Measurements from ENCODE around the gene ZDHHC13. TPM values are rescaled to one million over a fixed set of nuclear protein-coding genes. Genes with fewer than 3 reads are reported as not detected.

Gene ZDHHC13
- total and polyA plus RNA-seq, 2 donors (not counting 1 experiment from before 2014, with no cell fraction given) = 8.8 to 21.7 TPM

DNA sequence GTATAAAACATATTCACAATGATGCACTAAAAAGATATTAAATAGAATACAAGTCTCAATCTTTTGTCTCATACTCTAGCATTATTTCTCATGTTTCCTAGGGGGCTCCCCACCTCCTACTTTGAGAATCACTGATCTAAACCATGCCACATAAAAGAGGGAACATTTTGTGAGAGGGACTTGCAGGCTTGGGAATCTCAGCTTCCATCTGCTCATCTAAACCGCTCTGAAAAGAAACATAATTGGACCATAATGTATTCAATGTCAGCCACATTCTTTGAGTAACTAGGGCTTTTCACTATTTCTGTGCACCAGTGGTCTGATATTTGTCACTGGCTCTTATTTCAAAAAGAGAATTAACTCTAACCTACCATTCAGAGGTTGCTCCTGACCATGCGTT lies 91.2 kb downstream of the ZDHHC13 start:
- Histone ChIP-seq H3K27me3 (replicated peaks in 1 of 4; ENCODE audit: control extremely low read depth in 1 of 4, control insufficient read depth in 3 of 4, insufficient read depth in 4 of 4, low read length in 3 of 4) (peaks cover 0 to 7% (median 1%) of the 10 kb centered on the region in 4 experiments), H3K9ac (ENCODE audit: low read length) (no peak overlapping the region), H3K4me3 (ENCODE audit: control extremely low read depth in 1 of 5, extremely low read depth in 1 of 5, insufficient read depth in 1 of 5, low read depth in 2 of 5, low read length in 4 of 5) (no peak overlapping the region), H3K4me1 (ENCODE audit: control insufficient read depth in 2 of 2, insufficient read depth in 2 of 2, low read length in 2 of 2) (no peaks in the 10 kb centered on the region), H3K79me2 (ENCODE audit: control insufficient read depth, insufficient read depth, low read length) (no peaks in the 10 kb centered on the region), H2AFZ (ENCODE audit: insufficient read depth, low read depth, low read length, poor library complexity, severe bottlenecking) (no peak overlapping the region), H3K36me3 (replicated peaks in 1 of 2; ENCODE audit: control extremely low read depth in 1 of 2, control insufficient read depth in 1 of 2, extremely low read depth in 1 of 2, insufficient read depth in 2 of 2, low read length in 1 of 2) (no peaks in the 10 kb centered on the region), H3K9me3 (ENCODE audit: control extremely low read depth in 1 of 3, control insufficient read depth in 2 of 3, insufficient read depth in 1 of 3, low read length in 2 of 3) (no peaks in the 10 kb centered on the region), H3K27ac (ENCODE audit: low read length in 2 of 2) (no peak overlapping the region), H4K20me1 (ENCODE audit: control insufficient read depth, insufficient read depth, low read length, poor library complexity, severe bottlenecking) (no peaks in the 10 kb centered on the region), H3K4me2 (replicated peaks; ENCODE audit: low read depth, low read length, poor library complexity, severe bottlenecking) (no peak overlapping the region)
- ATAC-seq (ENCODE audit: low read depth) (no peak), DNase-seq (no peak)
- H3K27me3 Mint-ChIP-seq = peaks cover 20% of the 10 kb centered on the region
- no peak for TF ChIP-seq EZH2 (IDR thresholded peaks at IDR 0.05; ENCODE audit: borderline replicate concordance, insufficient read depth, low read depth, low read length, poor library complexity, severe bottlenecking)
- TF ChIP-seq, protein P1, sequence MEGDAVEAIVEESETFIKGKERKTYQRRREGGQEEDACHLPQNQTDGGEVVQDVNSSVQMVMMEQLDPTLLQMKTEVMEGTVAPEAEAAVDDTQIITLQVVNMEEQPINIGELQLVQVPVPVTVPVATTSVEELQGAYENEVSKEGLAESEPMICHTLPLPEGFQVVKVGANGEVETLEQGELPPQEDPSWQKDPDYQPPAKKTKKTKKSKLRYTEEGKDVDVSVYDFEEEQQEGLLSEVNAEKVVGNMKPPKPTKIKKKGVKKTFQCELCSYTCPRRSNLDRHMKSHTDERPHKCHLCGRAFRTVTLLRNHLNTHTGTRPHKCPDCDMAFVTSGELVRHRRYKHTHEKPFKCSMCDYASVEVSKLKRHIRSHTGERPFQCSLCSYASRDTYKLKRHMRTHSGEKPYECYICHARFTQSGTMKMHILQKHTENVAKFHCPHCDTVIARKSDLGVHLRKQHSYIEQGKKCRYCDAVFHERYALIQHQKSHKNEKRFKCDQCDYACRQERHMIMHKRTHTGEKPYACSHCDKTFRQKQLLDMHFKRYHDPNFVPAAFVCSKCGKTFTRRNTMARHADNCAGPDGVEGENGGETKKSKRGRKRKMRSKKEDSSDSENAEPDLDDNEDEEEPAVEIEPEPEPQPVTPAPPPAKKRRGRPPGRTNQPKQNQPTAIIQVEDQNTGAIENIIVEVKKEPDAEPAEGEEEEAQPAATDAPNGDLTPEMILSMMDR (IDR thresholded peaks at IDR 0.05) = no peak
- POLR2A ChIA-PET = no interaction called here
- WGBS (ENCODE audit: insufficient coverage) = 100% methylated on average over 1 of the region's 2 CpGs
- no peak overlapping the region for H3K27ac Mint-ChIP-seq
- H3K4me1 Mint-ChIP-seq = no peaks in the 10 kb centered on the region
- H3K9me3 Mint-ChIP-seq (ENCODE audit: insufficient read depth) = no peaks in the 10 kb centered on the region
- H3K4me3 Mint-ChIP-seq = no peak overlapping the region
- intact Hi-C loops (cut with micrococcal nuclease) = no loop called here
- CTCF ChIA-PET = no interaction called here

DNA sequence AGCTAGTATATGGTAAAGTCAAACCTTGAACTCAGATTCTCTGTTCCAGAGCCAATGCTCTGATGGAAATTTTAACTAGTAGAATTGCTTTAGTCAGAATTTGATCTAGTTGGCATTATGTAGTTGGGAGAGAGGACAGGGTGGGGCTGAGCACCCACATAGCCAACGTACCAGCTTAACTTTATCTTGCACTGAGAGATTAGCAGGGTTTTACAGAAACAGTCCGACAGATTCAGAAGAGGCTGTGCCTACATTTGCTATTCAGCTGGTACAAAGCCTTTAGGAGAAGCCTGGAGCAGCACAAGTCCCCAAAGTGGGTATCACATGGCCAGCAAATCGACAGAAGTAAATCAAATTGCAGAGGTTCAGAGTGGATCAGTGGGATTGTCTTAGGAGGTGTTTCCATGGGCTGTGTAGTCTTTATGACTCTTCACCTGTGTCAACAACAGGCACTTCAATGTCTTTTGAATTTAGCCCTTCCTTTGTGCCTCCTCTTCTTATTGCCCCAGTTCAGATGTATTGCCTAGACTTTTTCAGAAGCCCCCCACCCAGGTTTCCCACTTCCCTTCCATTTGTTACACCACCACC lies 92.1 kb downstream of the ZDHHC13 start:
- POLR2A ChIA-PET = no interaction called here
- H3K4me1 ChIP-seq (ENCODE audit: control insufficient read depth in 2 of 2, insufficient read depth in 2 of 2, low read length in 2 of 2) = no peaks in the 10 kb centered on the region
- no peaks in the 10 kb centered on the region for H3K4me1 Mint-ChIP-seq
- H3K27me3 Mint-ChIP-seq = peaks cover 23% of the 10 kb centered on the region
- TF ChIP-seq EZH2 (IDR thresholded peaks at IDR 0.05; ENCODE audit: borderline replicate concordance, insufficient read depth, low read depth, low read length, poor library complexity, severe bottlenecking) = no peak
- TF ChIP-seq, protein P1 (IDR thresholded peaks at IDR 0.05) = no peak
- H3K79me2 ChIP-seq (ENCODE audit: control insufficient read depth, insufficient read depth, low read length) = no peaks in the 10 kb centered on the region
- no peaks in the 10 kb centered on the region for H3K9me3 ChIP-seq (ENCODE audit: control extremely low read depth in 1 of 3, control insufficient read depth in 2 of 3, insufficient read depth in 1 of 3, low read length in 2 of 3)
- H3K4me3 Mint-ChIP-seq = no peak overlapping the region
- WGBS (ENCODE audit: insufficient coverage) = 96% methylated on average over 2 of the region's 3 CpGs
- no peak overlapping the region for H3K27ac ChIP-seq (ENCODE audit: low read length in 2 of 2)
- H3K4me3 ChIP-seq (ENCODE audit: control extremely low read depth in 1 of 5, extremely low read depth in 1 of 5, insufficient read depth in 1 of 5, low read depth in 2 of 5, low read length in 4 of 5) = no peak overlapping the region
- no peak overlapping the region for H3K9ac ChIP-seq (ENCODE audit: low read length)
- no peaks in the 10 kb centered on the region for H4K20me1 ChIP-seq (ENCODE audit: control insufficient read depth, insufficient read depth, low read length, poor library complexity, severe bottlenecking)
- DNase-seq (no peak), ATAC-seq (ENCODE audit: low read depth) (no peak)
- H2AFZ ChIP-seq (ENCODE audit: insufficient read depth, low read depth, low read length, poor library complexity, severe bottlenecking) = no peak overlapping the region
- H3K4me2 ChIP-seq (replicated peaks; ENCODE audit: low read depth, low read length, poor library complexity, severe bottlenecking) = no peak overlapping the region
- intact Hi-C loops (cut with micrococcal nuclease) = no loop called here
- H3K36me3 ChIP-seq (replicated peaks in 1 of 2; ENCODE audit: control extremely low read depth in 1 of 2, control insufficient read depth in 1 of 2, extremely low read depth in 1 of 2, insufficient read depth in 2 of 2, low read length in 1 of 2) = no peaks in the 10 kb centered on the region
- no peak overlapping the region for H3K27ac Mint-ChIP-seq
- no peaks in the 10 kb centered on the region for H3K9me3 Mint-ChIP-seq (ENCODE audit: insufficient read depth)
- peaks cover 0 to 7% (median 2%) of the 10 kb centered on the region in 4 experiments for H3K27me3 ChIP-seq (replicated peaks in 1 of 4; ENCODE audit: control extremely low read depth in 1 of 4, control insufficient read depth in 3 of 4, insufficient read depth in 4 of 4, low read length in 3 of 4)
- CTCF ChIA-PET = interaction anchor here (0.8 kb wide), 1 partner anchor 132 kb away, joined by 3 read pairs; no protein-coding TSS in a partner anchor
